Hepatocyte (in vitro differentiated cells): ENCODE results near the gene SYTL3. TPM values are rescaled to one million over a fixed set of nuclear protein-coding genes. Genes with fewer than 3 reads are reported as not detected.
"Not testable (repeated sequence)": the region's sequence is repeated elsewhere in the genome, so short reads cannot be mapped to it uniquely, and the experiment has no call there.

ENCODE experiments used
- DNase-seq: peaks from one replicate; pipeline ENCODE4 v3.0.0-alpha.2; 2016; ENCODE audit warnings: low spot score
- H2AFZ ChIP-seq: fragments of 200-600 bp; sonication (generic); 2 replicates; pipeline ENCODE4 v1.6.0; 2016; ENCODE audit warnings: antibody characterized with exemption, mild to moderate bottlenecking
- H3K27ac ChIP-seq: fragments of 200-600 bp; sonication (generic); 2 replicates; pipeline ENCODE4 v1.5.1; 2016; ENCODE audit warnings: mild to moderate bottlenecking
- H3K27me3 ChIP-seq: fragments of 200-600 bp; sonication (generic); 2 replicates; pipeline ENCODE4 v1.6.1; 2016
- H3K36me3 ChIP-seq: fragments of 200-600 bp; sonication (generic); replicated peaks from 2 replicates; pipeline ENCODE4 v1.5.1; 2016; ENCODE audit warnings: low read depth; ENCODE audit not compliant: insufficient read depth
- H3K4me1 ChIP-seq: fragments of 200-600 bp; sonication (generic); 2 replicates; pipeline ENCODE4 v1.5.1; 2016; ENCODE audit warnings: mild to moderate bottlenecking, moderate library complexity; ENCODE audit not compliant: insufficient read depth
- H3K4me2 ChIP-seq: fragments of 200-600 bp; sonication (generic); 2 replicates; pipeline ENCODE4 v1.6.0; 2016
- H3K4me3 ChIP-seq: fragments of 200-600 bp; sonication (generic); 2 replicates; pipeline ENCODE4 v1.5.1; 2016; ENCODE audit warnings: mild to moderate bottlenecking
- H3K79me2 ChIP-seq: fragments of 200-600 bp; sonication (generic); 2 replicates; pipeline ENCODE4 v1.6.0; 2017; ENCODE audit warnings: mild to moderate bottlenecking
- H3K9me2 ChIP-seq: fragments of 200-600 bp; sonication (generic); replicated peaks from 2 replicates; pipeline ENCODE4 v1.6.0; 2017; ENCODE audit warnings: mild to moderate bottlenecking; ENCODE audit not compliant: insufficient read depth
- H3K9me3 ChIP-seq: fragments of 200-600 bp; sonication (generic); 2 replicates; pipeline ENCODE4 v1.5.1; 2016; ENCODE audit warnings: low read depth, mild to moderate bottlenecking
- H4K20me1 ChIP-seq: fragments of 200-600 bp; sonication (generic); 2 replicates; pipeline ENCODE4 v1.6.0; 2016; ENCODE audit warnings: mild to moderate bottlenecking; ENCODE audit not compliant: insufficient read depth, poor library complexity, severe bottlenecking
- CTCF ChIP-seq: fragments of 200-600 bp; sonication (generic); IDR thresholded peaks from 2 replicates; pipeline ENCODE4 v1.5.1; 2016; ENCODE audit warnings: antibody characterized with exemption, mild to moderate bottlenecking; ENCODE audit not compliant: poor library complexity
- EZH2 ChIP-seq: fragments of 200-600 bp; sonication (generic); IDR thresholded peaks from 2 replicates; pipeline ENCODE4 v1.6.1; 2016; ENCODE audit warnings: antibody characterized with exemption, mild to moderate bottlenecking, borderline replicate concordance
- EZH2phosphoT487 ChIP-seq: fragments of 200-600 bp; sonication (generic); IDR thresholded peaks from one replicate; pipeline ENCODE4 v1.6.1; 2018; ENCODE audit warnings: antibody characterized with exemption, mild to moderate bottlenecking, low read depth, moderate library complexity; ENCODE audit not compliant: unreplicated experiment, severe bottlenecking
- WGBS: methylation state at CpG from one replicate; pipeline ENCODE4 v1.1.6; 2016; ENCODE audit warnings: low lambda C conversion rate; ENCODE audit errors: missing lambda C conversion rate; 5-methylcytosine and 5-hydroxymethylcytosine counted together
- polyA plus RNA-seq: library from polyadenylated mRNA; unstranded; fragments of >200 nt; fragmentation: Nextera tagmentation; extraction: Ambion mirVana; gene quantifications from 2 replicates; pipeline ENCODE4 v1.2.1, GENCODE V29; 2016
- total RNA-seq: library from RNA; depleted of rRNA; stranded (reverse); fragments of >200 nt; gene quantifications from 2 replicates; pipeline ENCODE4 v1.2.3, GENCODE V29; 2014

SYTL3 gene
- total and polyA plus RNA-seq, 2 experiments from 2014 or later: 1.4 to 1.5 TPM

DNA sequence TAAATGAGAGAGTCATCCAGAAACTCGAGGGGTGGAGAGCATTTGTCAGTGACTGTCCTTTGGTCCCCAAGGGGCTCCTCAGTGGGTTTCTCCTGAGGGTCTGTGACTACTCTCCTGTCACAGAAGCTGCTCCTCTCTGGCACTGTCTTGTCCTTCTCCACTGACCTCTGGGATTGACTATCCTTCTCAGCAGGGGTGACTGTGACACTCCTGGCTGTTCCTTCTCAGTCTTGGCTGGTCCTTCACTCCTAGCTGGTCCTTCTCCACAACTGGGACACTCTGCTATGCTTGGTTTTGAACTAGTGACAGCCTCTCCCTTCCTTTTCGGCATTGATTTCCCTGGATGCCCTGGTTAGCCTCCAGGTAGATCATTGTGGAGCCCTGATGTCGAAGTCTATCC lies 38.8 kb upstream of the SYTL3 start:
- H3K9me2 ChIP-seq: no peaks in the 10 kb centered on the region
- H3K4me2 ChIP-seq: peak overlapping the region; percentile 66
- no peak for TF ChIP-seq CTCF
- TF ChIP-seq EZH2phosphoT487: no peak
- TF ChIP-seq EZH2: no peak
- no peaks in the 10 kb centered on the region for H3K9me3 ChIP-seq
- H3K27me3 ChIP-seq: no peaks in the 10 kb centered on the region
- H3K27ac ChIP-seq: peak overlapping the region; percentile 83
- peaks cover 3% of the 10 kb centered on the region for H3K79me2 ChIP-seq
- DNase-seq: no peak
- WGBS: 81% methylated on average over 3 of the region's 3 CpGs
- H4K20me1 ChIP-seq: no peaks in the 10 kb centered on the region
- peaks cover 9% of the 10 kb centered on the region for H3K4me1 ChIP-seq
- peaks cover 5% of the 10 kb centered on the region for H3K36me3 ChIP-seq
- H3K4me3 ChIP-seq: no peak overlapping the region
- H2AFZ ChIP-seq: no peak overlapping the region

DNA sequence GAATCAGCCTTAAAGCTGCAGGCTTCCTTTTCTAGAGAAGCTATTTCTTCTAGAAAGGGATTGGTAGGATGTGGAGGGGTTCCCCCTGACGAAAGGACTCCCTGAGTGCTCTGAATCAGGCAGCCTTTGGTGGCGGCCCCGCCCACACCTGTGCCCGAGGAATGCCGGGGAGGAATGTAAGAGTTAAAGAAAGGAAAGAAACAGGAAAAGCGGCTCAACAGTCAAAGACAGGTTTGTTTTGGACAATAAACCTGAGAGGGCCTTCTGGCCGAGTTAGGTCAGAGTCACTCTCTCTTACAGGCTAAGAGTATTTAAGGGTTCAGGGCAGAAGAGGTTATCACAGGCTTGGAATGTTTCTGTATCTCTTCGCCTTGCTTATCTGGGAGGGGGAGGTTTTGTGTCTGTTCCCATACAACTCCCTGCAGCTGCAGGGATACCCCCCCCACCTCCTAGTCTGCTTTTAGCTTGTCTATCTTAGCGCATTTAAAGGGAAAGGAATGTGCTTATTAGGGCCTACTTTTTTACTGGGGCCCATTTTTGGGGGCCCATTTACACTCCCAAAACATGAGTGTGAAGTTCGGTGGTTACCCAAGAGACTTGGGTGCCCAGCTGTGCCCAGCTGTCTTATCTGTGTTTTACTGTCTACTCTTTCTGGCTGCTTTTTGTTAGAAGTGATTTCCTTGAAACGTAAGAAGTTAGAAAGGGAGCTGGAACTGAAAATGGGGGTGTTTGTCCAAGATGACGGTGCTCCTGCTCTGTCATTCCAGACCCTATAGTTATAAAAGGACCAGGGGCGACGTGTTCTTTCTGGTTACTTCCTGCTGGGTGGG lies 38.1 kb upstream of the SYTL3 start:
- H4K20me1 ChIP-seq: no peaks in the 10 kb centered on the region
- 27% methylated on average over 14 of the region's 14 CpGs for WGBS
- TF ChIP-seq EZH2phosphoT487 (no peak), CTCF (no peak)
- H3K4me3 ChIP-seq: no peak overlapping the region
- no peaks in the 10 kb centered on the region for H3K9me3 ChIP-seq
- peak; percentile 73 for DNase-seq
- H2AFZ ChIP-seq: no peak overlapping the region
- no peaks in the 10 kb centered on the region for H3K27me3 ChIP-seq
- peak overlapping the region; percentile 66 for H3K4me2 ChIP-seq
- H3K9me2 ChIP-seq: no peaks in the 10 kb centered on the region
- H3K4me1 ChIP-seq: peaks cover 9% of the 10 kb centered on the region
- peaks cover 5% of the 10 kb centered on the region for H3K36me3 ChIP-seq
- H3K79me2 ChIP-seq: peaks cover 3% of the 10 kb centered on the region
- H3K27ac ChIP-seq: peak overlapping the region; percentile 83

DNA sequence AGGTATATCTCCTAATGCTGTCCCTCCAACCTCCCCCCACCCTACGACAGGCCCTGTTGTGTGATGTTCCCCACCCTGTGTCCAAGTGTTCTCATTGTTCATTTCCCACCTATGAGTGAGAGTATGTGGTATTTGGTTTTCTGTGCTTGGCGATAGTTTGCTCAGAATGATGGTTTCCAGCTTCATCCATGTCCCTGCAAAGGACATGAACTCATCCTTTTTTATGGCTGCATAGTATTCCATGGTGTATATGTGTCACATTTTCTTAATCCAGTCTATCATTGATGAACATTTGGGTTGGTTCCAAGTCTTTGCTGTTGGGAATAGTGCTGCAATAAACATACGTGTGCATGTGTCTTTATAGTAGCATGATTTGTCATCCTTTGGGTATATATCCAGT lies 35.2 kb upstream of the SYTL3 start:
- H2AFZ ChIP-seq, H3K36me3 ChIP-seq, H3K79me2 ChIP-seq, H3K4me3 ChIP-seq, H3K27me3 ChIP-seq, H3K4me2 ChIP-seq, H3K4me1 ChIP-seq, DNase-seq, H3K9me3 ChIP-seq, H4K20me1 ChIP-seq, H3K27ac ChIP-seq, H3K9me2 ChIP-seq: not testable (repeated sequence)
- 92% methylated on average over 3 of the region's 3 CpGs for WGBS

GRCh38 chr6:158618289-158618688 lies 31.6 kb upstream of the SYTL3 start:
- not testable (repeated sequence) for H3K4me3 ChIP-seq, H3K4me1 ChIP-seq, H3K36me3 ChIP-seq, H2AFZ ChIP-seq, H3K9me3 ChIP-seq, H4K20me1 ChIP-seq, H3K9me2 ChIP-seq, DNase-seq, H3K27me3 ChIP-seq, H3K4me2 ChIP-seq, H3K79me2 ChIP-seq, H3K27ac ChIP-seq
- WGBS: 97% methylated on average over 3 of the region's 3 CpGs
